Endometrial microvascular endothelial cells (primary cell): ENCODE measurements around the gene EYS. TPM values are rescaled to one million over a fixed set of nuclear protein-coding genes. Genes with fewer than 3 reads are reported as not detected.

ENCODE experiments used
- in situ Hi-C: cut with HindIII; loops from 2 replicates; pipeline ENCODE4 v1.10.0; 2017; ENCODE audit warnings: low sequenced_read_pairs, low pct_unique_long_range_greater_than_20kb; ENCODE audit errors: inconsistent ontology term
- total RNA-seq: library from RNA; depleted of rRNA; stranded (reverse); fragments of >200 nt; gene quantifications from one replicate; pipeline ENCODE4 v1.2.3, GENCODE V29; 2015; ENCODE audit errors: inconsistent ontology term

EYS gene
- total RNA-seq, 1 donor from 2014 or later = not detected

GRCh38 chr6:64383277-64383676, 1323.7 kb downstream of the EYS start:
- in situ Hi-C loops = no loop called here

- in situ Hi-C loops = no loop called here
Observed at GRCh38 chr6:64376394-64376793, 1330.6 kb downstream of the EYS start.

DNA sequence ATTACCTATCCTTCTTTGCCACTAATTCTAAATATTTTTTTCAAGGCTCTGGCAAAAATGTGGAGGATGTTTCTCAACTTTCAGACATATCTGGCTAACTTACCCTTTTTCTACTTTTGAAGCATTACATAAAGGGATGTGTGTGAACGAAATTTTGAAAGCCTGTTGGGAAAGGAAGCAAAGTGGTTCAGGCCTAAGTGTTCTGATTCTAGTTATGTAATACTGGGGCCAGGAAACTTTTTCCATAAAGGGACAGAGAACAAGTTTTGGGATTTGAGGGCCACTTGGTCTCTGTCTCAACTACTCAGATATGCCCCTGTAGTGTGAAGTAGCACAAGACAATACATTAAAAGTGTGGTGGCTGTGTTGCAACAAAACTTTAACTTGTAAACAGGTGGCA, 1349.6 kb downstream of the EYS start:
- in situ Hi-C loops = no loop called here

DNA sequence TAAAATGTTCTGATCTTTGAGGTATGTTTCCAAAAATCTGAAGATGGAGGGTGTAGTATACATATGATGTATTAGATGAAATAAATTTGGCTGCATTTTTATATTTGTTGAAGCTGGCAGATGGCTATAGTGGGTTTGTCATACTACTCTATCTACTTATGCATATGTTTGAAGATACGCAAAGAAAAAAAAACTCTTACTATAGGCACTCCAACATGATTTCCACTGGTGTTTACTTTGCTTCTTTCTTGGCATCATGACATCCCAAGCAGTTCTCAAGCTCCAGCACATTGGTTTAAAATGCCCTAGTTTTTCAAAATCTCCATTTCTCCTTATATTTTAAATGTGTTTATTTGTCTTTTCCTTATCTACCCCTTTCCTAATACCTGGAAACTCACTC, 1359.6 kb downstream of the EYS start:
- in situ Hi-C loops = no loop called here

DNA sequence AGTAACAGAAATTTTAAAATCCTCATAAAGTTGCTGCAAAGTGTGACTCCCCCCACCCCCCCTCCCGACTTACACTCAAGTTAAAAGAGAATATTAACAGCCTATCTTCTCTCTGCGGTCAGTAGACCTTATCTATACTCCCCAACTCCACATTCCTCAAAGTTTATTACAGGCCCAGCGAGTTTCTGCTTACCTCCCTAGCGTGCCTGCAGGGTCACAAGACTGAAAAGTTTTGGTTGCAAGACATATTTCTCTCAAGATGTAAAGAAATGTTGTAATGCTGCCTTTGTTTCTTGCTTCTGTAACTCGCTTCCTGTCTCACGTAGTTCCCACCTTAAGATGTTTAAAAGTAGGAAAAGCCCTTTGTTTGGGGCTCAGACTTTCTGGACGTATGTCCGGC, 1371.8 kb downstream of the EYS start:
- in situ Hi-C loops = no loop called here

DNA sequence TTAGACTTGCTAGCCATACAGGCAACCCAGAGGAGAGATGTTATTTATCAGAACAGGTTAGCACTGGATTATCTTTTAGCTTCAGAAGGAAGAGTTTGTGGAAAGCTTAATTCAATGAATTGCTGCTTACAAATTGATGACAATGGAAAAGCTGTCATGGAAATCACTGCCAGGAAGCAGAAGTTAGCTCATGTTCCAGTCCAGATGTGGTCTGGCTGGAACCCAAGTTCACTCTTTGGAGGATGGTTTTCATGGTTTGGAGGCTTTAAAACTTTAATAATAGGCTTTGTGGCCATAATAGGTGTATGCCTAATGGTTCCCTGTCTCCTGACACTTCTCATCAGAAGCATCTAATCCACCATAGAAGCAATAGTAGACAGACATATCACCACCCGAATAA, 1372.4 kb downstream of the EYS start:
- in situ Hi-C loops = no loop called here

- in situ Hi-C loops = no loop called here
Observed at GRCh38 chr6:64330694-64331307, 1376.2 kb downstream of the EYS start.

DNA sequence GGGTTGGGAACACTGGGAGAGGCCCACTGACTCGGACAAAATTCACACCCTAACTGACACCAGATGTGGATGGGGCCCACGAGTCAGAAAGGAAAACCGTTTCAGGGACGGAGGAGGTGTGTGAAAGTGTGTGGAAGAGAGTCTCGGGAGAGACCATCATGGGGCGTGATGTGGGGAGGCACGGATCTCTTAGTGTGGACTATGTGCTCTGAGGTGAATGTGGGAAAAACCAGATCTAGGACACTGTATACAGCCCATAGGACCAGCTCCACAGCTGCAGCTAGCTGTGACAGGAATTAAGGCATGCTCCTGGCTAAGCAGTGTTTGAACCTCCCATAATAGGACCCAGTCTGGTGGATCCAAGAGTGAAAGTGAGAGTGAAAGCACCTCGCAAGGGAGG, 1380.1 kb downstream of the EYS start:
- in situ Hi-C loops = no loop called here

GRCh38 chr6:64325093-64325492, 1381.9 kb downstream of the EYS start:
- in situ Hi-C loops = no loop called here

- in situ Hi-C loops = no loop called here
Observed at GRCh38 chr6:64310214-64310613, 1396.8 kb downstream of the EYS start.

GRCh38 chr6:64301307-64302236, 1405.5 kb downstream of the EYS start:
- in situ Hi-C loops = no loop called here

DNA sequence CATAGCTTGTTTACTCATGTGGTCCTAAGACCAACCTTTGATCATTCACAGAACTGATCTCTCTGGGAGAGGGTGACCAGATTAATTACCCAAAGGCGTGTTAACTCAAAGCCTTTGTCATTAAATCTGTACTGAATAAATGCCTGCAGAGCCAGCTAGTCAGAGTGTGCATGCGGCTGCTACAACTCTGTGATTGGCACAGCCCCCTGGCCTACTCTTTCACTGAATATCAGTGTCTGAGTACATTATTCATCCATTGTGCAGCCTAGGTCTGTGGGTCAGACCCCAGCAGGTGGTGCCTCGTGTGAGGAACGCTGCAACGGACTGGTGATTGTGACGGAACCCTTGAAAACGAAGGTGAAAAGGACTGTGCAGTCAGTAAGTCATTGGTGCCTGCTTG, 1407.8 kb downstream of the EYS start:
- in situ Hi-C loops = no loop called here

- in situ Hi-C loops = no loop called here
Observed at GRCh38 chr6:64294034-64294433, 1413.0 kb downstream of the EYS start.

GRCh38 chr6:64293298-64293697, 1413.7 kb downstream of the EYS start:
- in situ Hi-C loops = no loop called here

- in situ Hi-C loops = no loop called here
Observed at GRCh38 chr6:64290867-64291266, 1416.2 kb downstream of the EYS start.

DNA sequence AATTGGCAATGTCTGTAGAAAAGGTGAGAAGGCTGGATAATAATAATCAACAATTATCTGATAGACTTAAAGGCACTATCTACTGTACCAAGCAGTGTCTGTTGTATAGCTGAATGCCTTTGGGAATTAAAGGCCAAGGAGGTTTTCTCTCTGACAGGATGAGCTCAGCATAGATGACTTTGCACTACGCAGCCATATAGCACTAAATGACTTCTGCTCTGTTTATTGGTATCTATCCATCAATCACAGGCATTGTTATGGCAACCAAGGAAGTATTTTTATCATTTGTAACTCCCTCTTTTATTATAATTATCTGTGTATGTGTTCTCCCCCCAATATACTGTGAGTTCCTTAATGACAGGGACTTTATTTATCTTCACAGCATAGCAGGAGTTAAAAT, 1417.1 kb downstream of the EYS start:
- in situ Hi-C loops = no loop called here

- in situ Hi-C loops = no loop called here
Observed at GRCh38 chr6:64288351-64288750, 1418.7 kb downstream of the EYS start.

DNA sequence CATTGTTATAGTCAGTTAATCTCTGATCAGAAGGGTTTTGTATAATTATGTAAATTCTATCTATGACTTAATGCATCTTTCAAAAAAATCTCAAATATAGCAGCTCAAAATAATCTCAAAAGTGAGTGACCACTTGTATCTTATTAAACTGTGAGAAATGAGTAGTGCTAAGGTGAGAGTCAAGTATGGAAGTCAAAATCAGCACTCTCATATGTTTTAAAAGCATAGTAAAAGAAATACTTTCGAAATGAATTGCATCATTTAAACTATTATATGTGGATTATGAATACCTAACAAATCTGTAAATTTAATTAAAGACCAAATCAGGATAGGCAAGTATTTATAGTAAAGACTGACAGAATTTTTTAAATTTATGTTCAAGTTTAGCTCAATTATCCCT, 1425.9 kb downstream of the EYS start:
- in situ Hi-C loops = no loop called here

- in situ Hi-C loops = no loop called here
Observed at GRCh38 chr6:64280569-64280968, 1426.5 kb downstream of the EYS start.

DNA sequence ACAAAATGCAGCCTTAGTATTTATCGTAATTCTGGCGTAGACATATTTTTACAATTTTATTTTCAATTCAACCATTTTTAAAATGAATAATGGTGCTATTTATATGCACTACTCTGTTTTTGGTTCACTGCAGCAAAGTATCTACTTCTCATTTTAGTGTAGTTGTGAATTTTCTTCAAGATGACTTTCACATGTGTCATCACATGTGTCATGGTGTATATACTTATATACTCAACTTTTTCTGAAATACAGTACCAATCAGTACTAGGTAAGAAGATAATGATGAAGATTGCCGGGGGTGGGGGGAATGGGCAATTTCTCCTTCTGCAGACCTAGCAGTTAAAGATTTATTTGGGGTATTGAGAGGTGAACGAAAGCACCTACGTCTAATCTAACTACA, 1436.9 kb downstream of the EYS start:
- in situ Hi-C loops = no loop called here
